Adipose tissue (tissue), 3 donors: ENCODE results near the gene CA14. TPM values are rescaled to one million over a fixed set of nuclear protein-coding genes. Genes with fewer than 3 reads are reported as not detected.
"Not testable (repeated sequence)": the region's sequence is repeated elsewhere in the genome, so short reads cannot be mapped to it uniquely, and the experiment has no call there.

Experiments
- H3K27ac ChIP-seq: one replicate; pipeline ENCODE4 v1.5.1; 2013; ENCODE audit warnings: low read depth, low read length
- WGBS, 3 donors: extraction: QIAGEN DNeasy Blood & Tissue Kit; methylation state at CpG; one replicate each; pipeline ENCODE4 v1.1.7; 2013; 5-methylcytosine and 5-hydroxymethylcytosine counted together
- polyA plus RNA-seq, 3 donors: library from polyadenylated mRNA; stranded (reverse); fragments of 200-250 nt; gene quantifications; one replicate each; pipeline ENCODE4 v1.2.3, GENCODE V29; 2013
- donor health status: healthy with polysubstance abuse.
- donor health status: Bipolar disorder and iron deficiency.
- donor health status: healthy.

Gene CA14
- polyA plus RNA-seq, 3 donors, result 0.03 TPM; not detected in 2

DNA sequence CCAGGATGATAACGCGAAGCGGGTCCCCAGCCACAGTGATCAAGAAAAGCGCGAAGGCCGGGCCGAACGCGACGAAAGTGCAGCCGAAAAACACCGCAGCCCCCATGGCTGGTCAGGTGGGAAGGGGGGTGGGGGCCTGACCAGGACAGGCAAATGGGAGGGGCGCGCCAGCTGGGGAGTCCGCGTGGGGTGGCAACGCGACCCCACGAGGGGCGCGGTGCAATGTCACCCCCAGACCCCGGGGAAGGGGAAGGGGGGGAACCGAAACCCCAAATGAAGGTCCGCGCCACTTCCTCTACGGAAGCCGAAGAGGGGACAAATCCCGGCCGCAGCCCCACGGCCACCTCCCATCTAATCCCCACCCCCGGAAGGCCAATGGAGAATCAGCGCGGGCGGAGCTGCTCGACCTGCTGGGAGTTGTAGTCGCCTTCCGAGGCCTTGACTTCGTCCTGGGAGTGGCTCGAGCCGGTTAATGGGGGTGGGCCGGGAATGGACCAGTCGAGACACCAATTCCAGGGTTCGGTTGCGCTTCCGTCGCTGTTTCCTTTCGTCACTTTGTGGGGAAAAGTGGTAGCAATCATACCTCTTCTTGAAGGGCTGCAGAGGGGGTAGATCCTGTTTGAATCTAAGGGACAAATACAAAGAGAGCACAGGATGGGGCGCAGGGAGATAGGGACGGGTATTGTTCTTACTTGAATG lies 11.3 kb downstream of the CA14 start, which contains the start of gene APH1A:
TSS of gene APH1A (minus strand) at position 312 of the 699 bp plus-strand sequence. CDS start at position 106, 206 bp downstream.
- WGBS, 3 donors, result 0 to 1% (median 0%) methylated on average over 48 to 49 of the region's 49 CpGs
- peak within 1 kb of the TSS; percentile 13 for H3K27ac ChIP-seq

DNA sequence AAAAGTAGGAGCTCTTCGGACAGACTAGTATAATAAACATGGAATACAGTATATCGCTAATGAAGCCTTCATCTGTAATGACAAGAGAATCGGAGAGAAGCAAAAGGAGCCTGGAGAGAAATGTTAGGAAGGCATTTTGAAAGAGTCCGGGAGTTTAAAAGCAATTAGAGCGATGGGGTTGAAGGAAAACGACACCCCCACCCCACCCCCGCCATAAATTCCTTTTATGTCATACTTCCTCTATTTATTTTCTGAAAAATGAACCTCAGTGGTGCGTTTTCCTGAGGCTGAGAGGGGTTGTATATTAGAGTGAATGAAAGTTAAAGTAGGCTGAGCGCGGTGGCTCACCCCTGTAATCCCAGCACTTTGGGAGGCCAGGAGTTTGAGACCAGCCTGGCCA lies 11.9 kb downstream of the CA14 start:
- WGBS, 3 donors, result 18 to 39% (median 25%) methylated on average over 10 of the region's 10 CpGs
- no peak overlapping the region for H3K27ac ChIP-seq

DNA sequence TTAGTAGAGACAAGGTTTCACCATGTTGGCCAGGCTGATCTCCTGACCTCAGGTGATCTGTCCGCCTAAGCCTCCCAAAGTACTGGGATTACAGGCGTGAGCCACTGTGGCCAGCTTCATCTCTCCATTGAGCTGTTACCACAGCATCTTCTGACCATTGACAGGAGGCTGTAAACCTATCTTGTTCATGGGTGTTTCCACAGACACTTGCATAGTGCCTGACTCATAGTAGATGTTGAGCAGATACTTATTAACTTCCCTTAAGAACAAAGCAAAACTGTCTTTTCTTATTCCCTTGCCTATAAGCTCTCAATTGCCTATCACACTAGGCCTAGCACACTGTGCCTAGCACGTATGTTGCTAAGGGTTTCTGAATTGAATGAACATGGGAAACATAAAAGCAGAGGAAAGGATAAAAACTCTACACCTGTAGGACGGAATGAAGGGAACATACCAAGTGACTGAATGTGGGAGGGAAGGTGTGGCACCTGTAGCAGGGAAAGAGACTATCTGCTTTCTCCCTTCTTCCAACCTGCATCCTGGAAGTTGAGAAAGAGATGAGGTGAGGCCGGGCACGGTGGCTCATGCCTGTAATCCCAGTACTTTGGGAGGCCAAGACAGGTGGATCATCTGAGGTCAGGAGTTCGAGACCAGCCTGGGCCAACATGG lies 13.9 kb downstream of the CA14 start:
- H3K27ac ChIP-seq, result no peak overlapping the region
- WGBS, 3 donors, result 90 to 94% (median 93%) methylated on average over 7 of the region's 7 CpGs

DNA sequence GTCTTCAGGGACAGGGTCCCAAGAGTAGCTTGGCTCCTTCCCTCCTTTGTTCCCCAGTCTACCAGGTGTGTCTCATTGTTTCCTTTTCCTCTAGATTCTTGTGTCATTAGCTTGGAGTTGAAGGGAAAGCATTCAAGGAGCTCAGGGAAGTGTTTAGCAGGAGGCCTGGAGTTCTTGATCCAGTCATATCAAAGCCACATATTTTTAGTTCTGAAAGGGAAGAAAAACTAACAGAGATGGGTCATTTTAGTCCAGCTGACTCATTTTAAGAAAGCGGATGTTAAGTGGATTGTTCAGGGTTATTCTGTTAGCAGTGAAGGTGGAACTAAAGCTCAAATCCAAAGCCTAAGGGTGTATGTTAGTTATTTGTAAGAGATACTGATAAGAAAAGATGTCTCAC lies 15.7 kb downstream of the CA14 start:
- no peak overlapping the region for H3K27ac ChIP-seq
- WGBS, 3 donors, result 48 to 58% (median 54%) methylated on average over 1 of the region's 1 CpG

DNA sequence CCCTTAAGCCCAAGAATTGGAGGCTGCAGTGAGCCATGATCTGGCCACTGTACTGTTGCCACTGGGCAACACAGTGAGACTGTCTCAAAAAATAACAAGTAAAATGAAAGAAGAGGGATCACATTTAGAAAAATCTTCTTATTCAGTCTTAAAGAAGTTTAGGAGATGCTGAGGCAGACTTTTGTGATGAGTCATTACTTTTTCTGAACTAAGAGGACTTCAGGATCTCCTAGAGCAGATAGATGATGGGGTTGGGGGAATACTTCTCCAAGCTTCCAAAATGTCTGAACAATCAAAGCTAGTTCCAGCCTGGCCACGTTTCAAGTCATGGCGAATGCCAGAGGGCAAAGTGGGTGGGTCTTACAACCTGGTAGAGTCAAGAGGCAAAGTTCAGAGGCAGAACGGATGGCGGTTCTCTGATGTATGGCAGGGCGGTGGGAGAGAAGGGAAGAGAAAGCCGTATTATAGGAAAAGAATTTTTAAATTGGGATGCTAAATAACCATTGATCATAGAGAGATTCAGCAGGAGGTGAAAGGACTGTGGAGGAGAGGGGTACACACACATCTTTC lies 22.6 kb downstream of the CA14 start:
- WGBS, 3 donors, result 47 to 92% (median 75%) methylated on average over 6 of the region's 6 CpGs
- H3K27ac ChIP-seq, result no peak overlapping the region

DNA sequence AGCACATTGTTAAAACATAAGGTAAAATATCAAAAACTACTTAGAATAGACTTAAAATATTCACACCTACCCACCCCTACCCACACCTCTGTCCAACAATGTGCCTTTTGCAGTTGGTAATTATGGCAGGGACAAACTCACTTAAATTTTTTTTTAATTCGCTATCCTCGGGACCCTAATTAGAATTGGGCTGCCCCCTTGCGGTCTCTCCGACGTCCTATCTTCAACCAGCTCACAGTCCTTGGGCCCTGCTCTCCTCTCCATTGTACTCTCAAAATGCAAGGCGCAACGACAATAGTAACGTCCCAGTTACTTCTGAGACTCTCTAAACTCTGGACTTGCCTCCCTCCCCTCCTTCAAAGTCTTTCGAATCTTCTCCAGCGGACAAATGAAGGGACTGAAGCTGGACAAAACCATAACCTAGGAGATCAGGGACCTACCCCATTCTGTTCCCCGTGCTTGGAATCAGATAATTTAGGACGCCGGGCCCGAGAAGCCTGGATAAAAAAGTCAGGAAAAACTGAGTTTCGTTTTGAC lies 23.7 kb downstream of the CA14 start:
- no peak overlapping the region for H3K27ac ChIP-seq
- WGBS, 3 donors, result 1 to 6% (median 4%) methylated on average over 15 of the region's 15 CpGs

DNA sequence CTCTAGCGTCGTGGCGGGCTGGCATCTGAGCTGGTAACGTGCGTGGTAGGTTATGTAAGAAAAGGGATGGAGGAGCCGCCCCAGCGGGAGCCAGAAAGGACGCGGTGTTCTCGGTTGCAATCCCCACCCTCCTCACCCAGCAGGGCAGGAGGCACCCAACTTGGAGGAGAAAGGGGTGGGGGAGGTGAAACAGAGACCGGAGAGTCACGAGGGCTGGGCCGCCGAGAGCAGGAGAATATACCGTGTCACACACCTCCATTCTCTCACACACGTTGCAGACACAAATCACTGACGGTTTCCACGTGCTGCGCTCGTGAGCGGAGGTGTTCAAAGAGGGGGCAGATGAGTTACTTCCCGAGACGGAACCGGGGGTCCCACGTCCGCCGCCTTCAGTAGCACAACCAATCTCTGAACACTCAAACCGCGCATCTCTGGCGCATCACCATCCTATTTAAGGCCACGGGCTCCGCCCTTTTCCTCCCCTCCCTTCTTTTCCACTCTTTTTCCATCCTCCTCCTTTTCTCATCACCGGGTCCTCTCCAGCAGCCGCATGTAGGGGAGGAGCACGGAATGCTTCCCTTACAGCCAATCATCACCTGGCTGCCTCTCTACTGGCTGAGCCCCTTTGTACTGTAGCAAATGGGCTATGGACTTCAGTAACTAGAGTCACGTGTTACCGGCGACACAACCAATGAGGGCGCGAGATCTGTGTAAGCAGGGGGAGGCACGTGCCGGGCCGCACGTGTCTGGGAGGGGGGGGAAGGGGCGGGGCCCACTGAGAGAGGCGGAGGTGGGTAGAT lies 24.4 kb downstream of the CA14 start, which contains the start of gene CIART:
TSS of gene CIART (plus strand) at position 797 of the 800 bp plus-strand sequence. CDS start 714 bp downstream, outside the sequence.
- no peak within 1 kb of the TSS for H3K27ac ChIP-seq
- WGBS, 3 donors, result 0 to 2% (median 1%) methylated on average over 44 to 46 of the region's 46 CpGs

DNA sequence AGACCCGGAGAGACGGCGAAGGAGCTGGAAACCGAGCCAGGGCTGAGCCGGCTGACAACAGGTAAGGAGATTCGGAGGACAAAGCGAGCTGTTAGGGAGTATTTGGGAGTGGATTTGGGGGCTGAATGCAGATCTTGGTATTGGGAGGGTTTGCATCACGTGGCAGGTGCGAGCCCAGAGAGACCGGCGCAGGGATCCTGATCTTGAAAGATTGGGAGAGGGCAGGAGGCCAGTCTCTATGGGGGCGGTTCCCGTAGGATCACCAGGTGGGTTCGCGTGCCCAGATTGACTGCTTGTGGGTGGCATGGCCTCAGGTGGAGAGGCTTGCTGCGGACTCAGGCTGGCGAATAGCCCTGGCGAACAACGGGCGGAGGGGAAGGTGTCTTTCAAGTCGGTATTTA lies 25.0 kb downstream of the CA14 start:
- no peak overlapping the region for H3K27ac ChIP-seq
- WGBS, 3 donors, result 3 to 13% (median 5%) methylated on average over 21 of the region's 21 CpGs

DNA sequence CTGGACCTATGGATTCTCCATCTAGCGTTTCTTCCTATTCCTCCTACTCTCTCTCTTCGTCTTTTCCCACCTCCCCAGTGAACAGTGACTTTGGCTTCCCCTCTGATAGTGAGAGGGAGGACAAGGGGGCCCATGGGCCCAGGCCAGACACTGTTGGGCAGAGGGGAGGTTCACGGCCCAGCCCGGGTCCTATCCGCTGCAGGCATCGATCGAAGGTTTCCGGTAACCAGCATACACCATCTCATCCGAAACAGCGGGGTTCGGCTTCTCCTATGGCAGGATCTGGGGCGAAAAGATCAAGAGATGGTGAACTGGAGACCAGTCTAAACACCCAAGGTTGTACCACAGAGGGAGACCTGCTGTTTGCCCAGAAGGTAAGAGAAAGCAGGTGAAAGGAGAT lies 25.7 kb downstream of the CA14 start:
- 85 to 89% (median 88%) methylated on average over 12 of the region's 12 CpGs for WGBS, 3 donors
- H3K27ac ChIP-seq, result no peak overlapping the region

DNA sequence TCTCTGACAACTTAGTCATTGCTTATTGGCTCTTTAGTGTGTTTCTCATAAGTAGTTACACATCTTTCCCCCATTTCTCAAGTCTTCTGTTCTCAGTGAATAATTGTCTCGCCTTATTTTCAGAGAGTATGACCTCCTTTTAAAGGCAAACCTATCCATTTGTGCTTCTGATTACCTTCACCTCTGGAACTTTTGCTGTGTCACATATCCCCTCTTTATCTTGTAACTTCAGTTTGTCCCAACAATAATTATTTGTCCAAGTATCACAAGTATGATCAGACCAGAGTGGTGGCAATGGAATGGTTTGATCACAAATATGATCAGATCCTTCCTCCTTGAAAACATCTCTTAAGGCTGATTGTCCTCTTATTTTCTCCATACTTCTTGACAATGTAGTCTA lies 30.8 kb downstream of the CA14 start:
- WGBS, 3 donors, result 76 to 93% (median 91%) methylated on average over 1 of the region's 1 CpG
- H3K27ac ChIP-seq, result no peak overlapping the region

DNA sequence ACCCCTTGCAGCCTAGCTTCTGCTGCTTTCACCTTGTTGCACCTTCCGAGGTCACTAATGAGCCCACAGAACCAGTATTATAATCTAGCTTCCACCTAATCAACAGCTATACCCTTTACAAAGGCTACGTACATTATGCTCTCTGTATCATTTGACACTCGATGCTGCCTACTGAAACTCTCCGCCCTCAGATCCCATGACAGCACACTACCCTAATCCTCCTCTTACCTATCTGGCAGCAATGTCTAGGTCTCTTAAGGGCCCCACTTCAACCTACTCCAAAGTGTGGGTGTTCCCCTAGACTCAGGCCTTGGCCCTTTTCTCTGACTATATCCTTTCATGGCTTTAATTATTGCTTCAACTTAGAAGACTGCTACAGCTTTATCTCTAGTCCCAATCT lies 31.2 kb downstream of the CA14 start:
- WGBS, 3 donors, result 88 to 91% (median 91%) methylated on average over 4 of the region's 4 CpGs
- H3K27ac ChIP-seq, result no peak overlapping the region

DNA sequence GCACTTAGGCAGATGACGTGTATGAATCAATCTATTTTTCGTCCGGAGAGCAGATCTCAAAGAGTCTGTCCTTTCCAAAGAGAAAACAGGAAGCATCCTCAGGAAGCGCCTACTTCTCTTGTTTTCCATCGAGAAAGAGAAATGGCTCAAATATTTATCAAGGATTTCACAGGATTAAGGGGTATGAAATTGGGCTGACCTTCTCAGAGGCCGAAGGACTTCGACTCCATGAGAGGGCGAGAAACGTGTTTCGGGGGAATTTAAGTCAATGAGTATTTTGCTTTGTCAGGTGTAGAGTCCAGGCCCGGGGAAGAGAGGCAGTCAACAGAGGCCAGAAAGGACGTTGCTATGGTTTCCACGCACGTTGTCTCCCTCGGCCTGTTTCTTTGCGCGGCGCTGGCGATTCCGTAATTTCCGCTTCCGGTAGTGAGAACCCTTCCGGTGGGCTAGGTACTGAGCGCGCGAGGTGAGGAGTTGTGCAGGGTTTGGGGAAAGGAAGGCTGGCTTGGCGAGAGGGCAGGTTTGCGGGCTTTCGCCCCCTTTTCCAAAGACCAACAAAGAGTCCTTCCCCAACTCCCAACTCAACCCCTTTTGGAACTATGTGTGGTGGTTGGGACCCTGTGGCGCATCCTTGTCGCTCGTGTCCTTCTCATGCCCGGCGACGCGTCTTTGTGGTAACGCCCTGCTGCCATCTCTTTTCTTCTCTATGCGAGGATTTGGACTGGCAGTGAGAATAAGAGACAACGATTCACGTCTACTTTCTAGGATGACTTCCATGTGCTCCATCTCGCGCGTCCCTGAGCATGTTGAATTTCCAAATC lies 36.1 kb downstream of the CA14 start, which contains the start of gene MRPS21:
TSS of gene MRPS21 (plus strand) at position 429 of the 821 bp plus-strand sequence. CDS start 506 bp downstream, outside the sequence.
- WGBS, 3 donors, result 3 to 6% (median 4%) methylated on average over 43 of the region's 43 CpGs
- peak within 1 kb of the TSS; percentile 13 for H3K27ac ChIP-seq

DNA sequence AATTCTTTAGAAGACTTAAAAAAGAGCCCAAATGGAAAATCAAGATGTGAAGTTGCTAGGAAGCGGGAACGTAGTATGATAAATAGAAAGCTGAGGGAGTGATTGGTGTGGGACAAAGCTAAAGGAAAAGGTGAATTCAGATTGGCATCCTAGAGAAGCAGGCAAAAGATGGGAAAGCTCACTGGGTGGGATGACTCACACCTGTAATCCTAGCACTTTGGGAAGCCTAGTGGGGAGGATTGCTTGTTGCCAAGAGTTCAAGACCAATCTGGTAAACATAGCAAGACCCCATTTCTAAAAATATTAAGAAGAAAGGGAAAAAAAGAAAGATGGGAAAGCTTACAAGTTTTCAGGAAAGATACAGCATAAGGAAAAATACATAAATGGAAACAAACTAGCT lies 37.9 kb downstream of the CA14 start:
- 89 to 98% (median 95%) methylated on average over 2 of the region's 2 CpGs for WGBS, 3 donors
- H3K27ac ChIP-seq, result no peak overlapping the region

DNA sequence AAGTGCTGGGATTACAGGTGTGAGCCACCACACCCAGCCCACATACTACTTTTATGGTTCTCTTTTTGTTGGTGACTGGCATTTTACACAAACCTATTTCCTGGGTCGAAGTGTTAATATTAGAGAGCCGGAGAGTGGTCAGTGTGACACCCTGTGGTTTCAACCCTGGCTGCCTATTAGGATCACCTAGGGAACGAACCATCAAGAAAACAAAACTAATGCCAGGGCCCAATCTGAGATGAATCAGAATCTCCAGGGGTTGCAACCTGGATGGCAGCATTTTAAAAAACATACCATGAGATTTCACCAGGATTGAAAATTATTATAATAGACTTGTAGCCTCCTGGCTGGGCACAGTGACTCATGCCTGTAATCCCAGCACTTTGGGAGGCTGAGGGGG lies 42.1 kb downstream of the CA14 start:
- no peak overlapping the region for H3K27ac ChIP-seq
- WGBS, 3 donors, result 93 to 99% (median 94%) methylated on average over 3 of the region's 3 CpGs

DNA sequence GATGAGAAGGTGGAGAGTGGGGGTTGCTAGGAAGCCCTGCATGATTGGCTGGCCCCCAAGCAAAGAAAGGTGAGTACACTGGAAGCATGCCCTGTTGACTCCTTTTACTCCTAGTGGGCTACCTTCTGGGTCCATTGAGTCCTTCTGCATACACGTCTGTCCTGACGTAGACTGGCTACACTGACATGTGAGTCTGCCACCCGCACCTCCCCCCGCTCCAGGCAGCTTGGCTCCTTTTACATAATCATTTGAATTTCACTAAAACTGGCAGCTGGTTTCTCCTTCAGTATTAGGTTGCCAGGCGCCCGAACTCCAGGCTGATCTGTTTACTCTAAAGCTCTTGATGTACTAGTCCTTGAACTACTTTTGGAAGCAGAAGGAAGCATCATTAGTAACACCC lies 44.8 kb downstream of the CA14 start:
- H3K27ac ChIP-seq, result no peak overlapping the region
- 85 to 93% (median 89%) methylated on average over 6 of the region's 6 CpGs for WGBS, 3 donors

DNA sequence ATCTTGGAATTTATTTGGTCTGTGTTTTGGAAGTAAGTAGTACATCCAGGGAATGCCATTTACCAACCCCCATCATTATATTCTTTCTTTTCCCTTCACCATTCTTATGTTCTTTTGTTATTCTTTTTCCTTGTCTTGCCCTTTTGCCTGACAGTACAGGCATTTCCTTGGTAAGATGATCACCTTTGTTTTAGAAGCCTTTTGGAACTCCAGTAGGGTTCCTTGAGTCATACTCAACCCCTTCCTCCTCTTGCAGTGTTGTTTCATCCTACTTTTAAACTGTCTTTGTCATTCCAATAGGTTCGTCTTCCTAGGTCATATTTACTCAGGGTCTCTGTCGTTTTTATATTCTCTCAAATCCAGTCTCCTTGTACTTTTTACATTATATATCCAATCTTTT lies 45.3 kb downstream of the CA14 start:
- H3K27ac ChIP-seq, result no peak overlapping the region
- 78 to 85% (median 83%) methylated on average over 2 of the region's 2 CpGs for WGBS, 3 donors

DNA sequence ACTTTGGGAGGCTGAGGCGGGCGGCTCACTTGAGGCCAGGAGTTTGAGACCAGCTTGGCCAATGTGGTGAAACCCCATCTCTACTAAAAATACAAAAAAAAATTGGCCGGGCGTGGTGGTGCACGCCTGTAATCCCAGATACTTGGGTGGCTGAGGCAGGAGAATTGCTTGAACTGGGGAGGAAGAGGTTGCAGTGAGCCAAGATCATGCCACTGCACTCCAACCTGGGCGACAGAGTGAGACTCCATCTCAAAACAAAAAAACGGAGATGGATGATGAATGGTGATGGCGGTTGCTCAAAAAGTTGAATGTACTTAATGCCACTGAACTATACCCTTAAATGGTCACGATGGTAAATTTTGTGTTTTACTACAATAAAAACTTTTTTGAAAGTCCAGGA lies 51.0 kb downstream of the CA14 start:
- not testable (repeated sequence) for H3K27ac ChIP-seq
- 92 to 97% (median 93%) methylated on average over 8 to 9 of the region's 9 CpGs for WGBS, 3 donors
